Memory B cell (primary cell): ENCODE results near the gene GTPBP10.

Experiments
- ATAC-seq: fragments of 150-1000 bp; cut with Tn5 transposase; 2 replicates; pipeline ENCODE4 v1.10.0; 2021; ENCODE audit warnings: low read depth, mild to moderate bottlenecking, moderate library complexity
- DNase-seq, 2 donors: peaks; one replicate each; pipeline ENCODE4 v3.0.0; 2022; ENCODE audit warnings: low spot score in 2 of 2
- H3K27ac Mint-ChIP-seq: one replicate; pipeline ENCODE4 v1.8.0; 2022; ENCODE audit warnings: mild to moderate bottlenecking, moderate library complexity, mixed read lengths
- H3K27me3 Mint-ChIP-seq: one replicate; pipeline ENCODE4 v1.8.0; 2022; ENCODE audit warnings: mixed read lengths
- H3K36me3 Mint-ChIP-seq: one replicate; pipeline ENCODE4 v1.8.0; 2022; ENCODE audit warnings: mild to moderate bottlenecking, mixed read lengths
- H3K4me1 Mint-ChIP-seq: one replicate; pipeline ENCODE4 v1.8.0; 2022; ENCODE audit warnings: mixed read lengths
- H3K4me3 Mint-ChIP-seq: one replicate; pipeline ENCODE4 v1.8.0; 2022; ENCODE audit warnings: mild to moderate bottlenecking, moderate library complexity, mixed read lengths
- H3K9me3 Mint-ChIP-seq: one replicate; pipeline ENCODE4 v1.8.0; 2022; ENCODE audit warnings: mixed read lengths

The GTPBP10 gene

GRCh38 chr7:90430614-90431460 lies 84.3 kb downstream of the GTPBP10 start:
- no peak for ATAC-seq
- Mint-ChIP-seq H3K27me3 (peaks cover 10% of the 10 kb centered on the region), H3K4me3 (no peak overlapping the region), H3K4me1 (no peaks in the 10 kb centered on the region), H3K9me3 (peaks cover 1% of the 10 kb centered on the region), H3K27ac (no peak overlapping the region), H3K36me3 (no peaks in the 10 kb centered on the region)
- no peak for DNase-seq

DNA sequence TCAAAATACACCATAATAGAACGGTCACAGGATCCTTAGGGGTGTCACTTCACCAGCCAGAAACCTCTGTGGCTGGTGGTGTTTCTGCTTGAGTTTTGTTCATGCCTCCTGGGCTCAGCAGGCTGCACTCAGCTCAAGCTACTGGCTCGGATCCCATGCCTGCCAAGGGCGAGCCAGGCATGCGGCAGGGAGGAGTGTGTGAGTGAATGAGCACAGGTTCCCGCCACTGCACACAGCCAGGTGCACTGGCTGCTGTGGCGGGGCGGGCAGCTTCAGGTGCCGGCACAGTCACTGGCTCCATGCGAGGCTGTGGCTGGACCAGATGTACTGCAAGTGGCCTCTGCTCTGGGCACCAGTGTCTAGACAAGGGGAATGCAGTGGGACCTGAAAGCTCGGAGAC lies 86.2 kb downstream of the GTPBP10 start:
- DNase-seq, result no peak
- Mint-ChIP-seq H3K27me3 (peaks cover 10% of the 10 kb centered on the region), H3K4me1 (no peaks in the 10 kb centered on the region), H3K27ac (no peak overlapping the region), H3K4me3 (no peak overlapping the region), H3K9me3 (peaks cover 2% of the 10 kb centered on the region), H3K36me3 (peaks cover 1% of the 10 kb centered on the region)
- ATAC-seq, result no peak

GRCh38 chr7:90433221-90433620 lies 86.7 kb downstream of the GTPBP10 start:
- DNase-seq (no peak), ATAC-seq (no peak)
- Mint-ChIP-seq H3K27me3 (peaks cover 10% of the 10 kb centered on the region), H3K4me3 (no peak overlapping the region), H3K36me3 (peaks cover 2% of the 10 kb centered on the region), H3K9me3 (peaks cover 3% of the 10 kb centered on the region), H3K27ac (no peak overlapping the region), H3K4me1 (no peaks in the 10 kb centered on the region)
